ENCODE measurements around the gene LRRC74A.
"Not testable (repeated sequence)": the region's sequence is repeated elsewhere in the genome, so short reads cannot be mapped to it uniquely, and the experiment has no call there.

Gene LRRC74A

DNA sequence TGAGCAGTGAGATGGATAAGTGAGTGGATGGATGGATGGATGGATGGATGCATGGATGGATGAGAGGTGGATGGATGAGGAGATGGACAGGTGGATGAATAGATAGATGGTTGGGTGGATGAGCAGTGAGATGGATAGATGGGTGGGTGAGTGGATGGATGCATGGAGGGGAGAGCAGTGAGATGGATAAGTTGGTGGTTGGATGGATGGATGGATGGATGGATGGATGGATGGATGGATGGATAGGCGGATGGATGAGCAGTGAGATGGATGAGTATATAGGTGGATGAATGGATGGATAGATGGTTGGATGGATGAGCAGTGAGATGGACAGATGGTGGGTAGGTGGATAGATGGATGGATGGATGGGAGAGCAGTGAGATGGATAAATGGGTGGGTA lies 30.6 kb downstream of the LRRC74A start:
- no peak for DNase-seq

- no peak for DNase-seq
Observed at GRCh38 chr14:76861574-76862255, 35.5 kb downstream of the LRRC74A start.

GRCh38 chr14:76862546-76863282 lies 36.5 kb downstream of the LRRC74A start:
- DNase-seq: no peak

- DNase-seq: no peak
Observed at GRCh38 chr14:76863724-76864407, 37.7 kb downstream of the LRRC74A start.

DNA sequence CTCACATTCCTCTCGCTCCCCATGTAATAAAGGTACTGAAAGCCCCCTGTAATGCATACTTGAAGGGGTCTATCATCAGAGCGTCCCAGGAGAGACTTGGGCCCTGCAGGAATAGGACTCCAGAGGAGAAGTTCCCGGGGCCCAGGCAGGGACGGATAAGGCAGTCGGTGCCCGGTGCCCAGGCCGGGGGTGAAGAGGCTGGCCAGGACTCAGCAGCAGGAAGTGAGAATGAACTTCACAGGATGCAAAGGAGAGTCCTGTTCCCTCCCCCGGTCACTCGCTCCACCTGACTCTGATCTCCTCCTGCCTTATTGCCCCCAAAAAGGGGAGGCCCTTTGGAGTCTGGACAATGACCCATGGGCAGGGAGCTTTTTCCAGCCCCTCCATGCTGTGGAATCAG lies 40.2 kb downstream of the LRRC74A start:
- no peak for DNase-seq

- no peak for DNase-seq
Observed at GRCh38 chr14:76867516-76868453, 41.6 kb downstream of the LRRC74A start.

- no peak for DNase-seq
Observed at GRCh38 chr14:76868454-76869170, 42.4 kb downstream of the LRRC74A start.

GRCh38 chr14:76870166-76870565 lies 44.0 kb downstream of the LRRC74A start:
- no peak for DNase-seq

- DNase-seq: peak; percentile 50
Observed at GRCh38 chr14:76872796-76873432, 46.7 kb downstream of the LRRC74A start.

DNA sequence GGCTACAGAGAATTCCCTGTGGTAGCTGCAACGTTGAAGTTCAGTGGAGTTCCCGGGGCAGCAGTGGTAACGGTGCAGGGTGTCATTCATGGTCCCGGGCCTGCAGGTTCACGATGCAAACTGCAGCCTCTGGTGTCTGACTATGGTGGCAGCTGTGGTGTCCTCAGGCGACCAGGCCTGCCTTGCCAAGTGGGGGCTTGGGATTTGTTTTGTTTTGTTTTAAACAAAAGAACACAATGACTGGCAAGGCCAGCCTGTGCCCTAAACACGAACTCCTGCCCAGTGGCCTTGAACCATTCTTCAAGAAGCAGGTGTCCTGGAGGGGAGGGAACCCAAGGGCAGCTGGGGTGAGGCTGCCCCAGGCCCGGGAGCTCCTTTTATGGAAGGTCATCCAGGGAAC lies 48.5 kb downstream of the LRRC74A start:
- DNase-seq: no peak

DNA sequence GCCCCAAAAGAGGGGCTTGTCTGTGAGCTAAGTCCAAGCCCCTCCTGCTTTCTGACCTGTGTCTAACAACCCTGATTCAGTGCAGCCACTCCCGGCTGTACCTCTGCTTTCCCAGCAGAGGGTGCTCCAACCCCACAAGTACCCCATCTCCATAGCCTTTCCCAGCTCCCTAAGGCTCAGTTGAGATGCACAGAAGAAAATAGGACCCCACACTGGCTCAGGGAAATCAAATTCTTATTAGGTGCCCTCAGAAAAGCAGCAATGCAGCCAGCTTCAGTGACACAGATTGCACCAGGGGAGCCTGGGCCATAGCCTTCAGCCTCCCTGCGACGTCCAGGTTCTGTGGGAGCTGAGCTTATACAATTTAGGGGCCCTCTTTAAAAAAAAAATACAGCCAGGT lies 49.9 kb downstream of the LRRC74A start:
- peak; percentile 22 for DNase-seq

GRCh38 chr14:76877871-76878270 lies 51.7 kb downstream of the LRRC74A start:
- no peak for DNase-seq

DNA sequence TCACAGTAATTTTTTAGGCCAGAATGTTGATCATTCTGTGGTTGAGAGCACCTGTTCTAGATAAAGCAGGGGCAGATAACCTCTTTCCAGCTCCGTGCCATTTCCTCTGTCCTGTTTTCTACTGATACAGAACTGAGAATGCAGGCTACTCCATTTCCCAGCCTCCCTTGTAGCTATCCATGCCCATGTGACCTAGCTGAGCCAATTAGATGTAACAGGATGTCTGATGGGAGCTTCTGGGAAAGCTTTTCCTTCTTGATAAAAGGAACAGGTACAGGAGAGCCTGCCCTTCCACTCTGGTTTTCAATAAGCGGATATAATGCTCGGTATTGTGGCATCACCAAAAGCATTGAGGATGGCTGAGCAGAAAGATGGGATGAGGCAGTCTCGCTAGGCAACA lies 54.2 kb downstream of the LRRC74A start:
- DNase-seq: no peak

GRCh38 chr14:76881348-76881747 lies 55.1 kb downstream of the LRRC74A start:
- no peak for DNase-seq

DNA sequence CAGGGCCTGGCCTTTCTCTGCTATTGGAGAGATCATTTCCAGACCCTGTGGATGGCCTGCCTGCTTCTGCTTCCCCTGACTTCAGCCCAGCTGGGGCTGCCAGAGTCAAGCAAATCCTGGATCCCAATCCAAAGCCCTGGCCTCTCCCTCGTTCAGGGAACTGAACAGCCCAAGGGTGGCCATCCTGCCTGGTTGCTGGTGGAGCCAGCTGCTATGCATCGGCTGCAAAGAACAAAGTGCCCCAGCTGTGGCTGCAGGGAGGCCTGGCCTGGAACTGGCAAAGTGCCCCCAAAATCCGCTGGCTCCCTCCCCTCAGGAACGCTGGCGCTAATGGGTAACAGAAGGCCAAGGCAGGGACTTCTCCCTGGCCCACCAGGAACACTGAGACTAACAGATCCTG lies 56.4 kb downstream of the LRRC74A start:
- no peak for DNase-seq

GRCh38 chr14:76883447-76883846 lies 57.2 kb downstream of the LRRC74A start:
- DNase-seq: no peak

DNA sequence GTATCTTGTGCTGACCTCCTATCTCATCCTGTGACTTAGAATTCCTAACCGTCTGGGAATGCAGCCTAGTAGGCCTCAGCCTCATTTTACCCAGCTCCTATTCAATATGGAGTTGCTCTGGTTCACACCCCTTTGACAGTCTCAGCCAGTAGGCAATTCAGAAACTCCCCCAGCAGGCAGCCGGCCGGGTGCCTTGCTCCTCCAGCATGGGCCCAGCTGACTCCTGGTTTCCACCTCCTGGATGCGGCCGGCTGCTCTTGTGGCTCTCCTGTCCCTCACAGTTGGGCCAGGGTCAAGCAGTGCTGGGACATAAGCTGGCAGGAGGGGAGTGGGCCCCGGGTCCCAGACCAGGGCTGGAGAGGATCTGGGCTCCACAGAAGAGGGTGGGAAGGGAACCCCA lies 58.2 kb downstream of the LRRC74A start:
- no peak for DNase-seq

DNA sequence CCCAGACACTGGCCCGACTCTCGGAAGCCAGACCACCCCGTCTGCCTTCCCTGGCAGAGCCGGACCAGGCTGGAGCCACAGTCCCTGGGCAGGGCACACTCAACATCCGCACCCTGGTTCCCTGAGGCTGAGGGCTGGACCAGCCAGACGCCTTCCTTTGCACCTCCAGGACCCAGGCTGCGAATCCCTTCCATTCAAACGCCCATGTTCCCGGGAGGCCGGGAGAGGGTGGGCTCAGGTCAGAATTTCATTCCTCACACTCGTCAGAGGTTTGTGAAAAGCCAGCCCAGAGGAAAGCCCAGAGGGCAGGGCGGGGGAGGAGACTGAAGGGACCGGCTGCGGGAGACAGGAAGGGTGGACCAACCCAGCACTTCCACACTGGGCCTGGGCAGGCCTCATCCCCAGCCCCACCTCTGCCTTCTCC lies 58.7 kb downstream of the LRRC74A start:
- DNase-seq: no peak

DNA sequence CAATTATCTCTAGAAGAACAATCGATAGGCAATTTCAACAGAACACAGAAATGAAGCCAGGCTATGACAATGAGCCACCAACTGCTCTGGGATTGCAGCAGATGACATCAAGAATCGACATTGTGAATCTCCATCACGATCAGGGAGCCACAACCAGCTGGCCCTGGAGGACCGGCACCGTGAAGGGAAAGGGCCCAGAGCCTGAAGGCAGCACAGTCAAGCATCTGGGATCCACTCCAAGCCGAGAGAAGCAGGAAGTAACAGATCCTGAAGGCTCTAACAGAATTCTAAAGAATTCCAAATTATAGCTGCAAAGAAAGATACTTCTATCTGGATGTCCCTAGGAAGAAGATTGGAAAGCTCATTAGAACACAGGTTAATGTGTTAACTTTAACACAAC lies 61.0 kb downstream of the LRRC74A start:
- DNase-seq: no peak

- no peak for DNase-seq
Observed at GRCh38 chr14:76891391-76891790, 65.2 kb downstream of the LRRC74A start.

GRCh38 chr14:76894308-76894707 lies 68.1 kb downstream of the LRRC74A start:
- no peak for DNase-seq

DNA sequence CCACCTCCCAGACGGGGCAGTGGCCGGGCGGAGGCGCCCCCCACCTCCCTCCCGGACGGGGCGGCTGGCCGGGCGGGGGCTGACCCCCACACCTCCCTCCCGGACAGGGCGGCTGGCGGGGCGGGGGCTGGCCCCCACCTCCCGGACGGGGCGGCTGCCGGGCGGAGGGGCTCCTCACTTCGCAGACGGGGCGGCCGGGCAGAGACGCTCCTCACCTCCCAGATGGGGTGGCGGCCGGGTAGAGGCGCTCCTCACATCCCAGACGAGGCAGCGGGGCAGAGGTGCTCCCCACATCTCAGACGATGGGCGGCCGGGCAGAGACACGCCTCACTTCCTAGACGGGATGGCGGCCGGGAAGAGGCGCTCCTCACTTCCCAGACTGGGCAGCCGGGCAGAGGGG lies 71.8 kb downstream of the LRRC74A start:
- DNase-seq: not testable (repeated sequence)
